Hematopoietic multipotent progenitor cell treated with erythropoietin and hydrocortisone succinate and interleukin-3 and kit ligand, for 6 days (in vitro differentiated cells): ENCODE measurements around the gene RPL35.
A peak's percentile ranks its signal among the peaks of the same experiment; 100 is the strongest.
"Not testable (repeated sequence)": the region's sequence is repeated elsewhere in the genome, so short reads cannot be mapped to it uniquely, and the experiment has no call there.

Experiments
- DNase-seq: peaks from one replicate; pipeline ENCODE4 v3.0.0-alpha.2; 2015

Gene RPL35

GRCh38 chr9:124852121-124852828 is 9.5 kb downstream of the RPL35 start:
- no peak for DNase-seq

- no peak for DNase-seq
Observed at GRCh38 chr9:124849801-124850200, 12.0 kb downstream of the RPL35 start.

GRCh38 chr9:124846969-124847368 is 14.8 kb downstream of the RPL35 start:
- no peak for DNase-seq

GRCh38 chr9:124846467-124846866 is 15.3 kb downstream of the RPL35 start:
- DNase-seq, result not testable (repeated sequence)

- no peak for DNase-seq
Observed at GRCh38 chr9:124844291-124844690, 17.5 kb downstream of the RPL35 start.

- DNase-seq, result no peak
Observed at GRCh38 chr9:124843456-124844034, 18.2 kb downstream of the RPL35 start.

- no peak for DNase-seq
Observed at GRCh38 chr9:124841075-124841821, 20.5 kb downstream of the RPL35 start.

- DNase-seq, result peak; percentile 56
Observed at GRCh38 chr9:124840300-124840833, 21.4 kb downstream of the RPL35 start.

- DNase-seq, result peak; percentile 47
Observed at GRCh38 chr9:124839612-124840299, 22.0 kb downstream of the RPL35 start.

- not testable (repeated sequence) for DNase-seq
Observed at GRCh38 chr9:124838567-124839275, 23.0 kb downstream of the RPL35 start.

GRCh38 chr9:124838132-124838531 is 23.6 kb downstream of the RPL35 start:
- DNase-seq, result not testable (repeated sequence)

GRCh38 chr9:124835026-124835557 is 26.7 kb downstream of the RPL35 start:
- peak; percentile 47 for DNase-seq

GRCh38 chr9:124834591-124834990 is 27.2 kb downstream of the RPL35 start:
- DNase-seq, result no peak

- peak; percentile 38 for DNase-seq
Observed at GRCh38 chr9:124831642-124832364, 30.0 kb downstream of the RPL35 start.

GRCh38 chr9:124830593-124830992 is 31.2 kb downstream of the RPL35 start:
- DNase-seq, result no peak

- no peak for DNase-seq
Observed at GRCh38 chr9:124829334-124829669, 32.5 kb downstream of the RPL35 start.

GRCh38 chr9:124828489-124829333 is 33.0 kb downstream of the RPL35 start:
- no peak for DNase-seq

- no peak for DNase-seq
Observed at GRCh38 chr9:124820698-124821623, 40.8 kb downstream of the RPL35 start.
